NCI-H2196 (cell line): ENCODE data around the gene NDRG3.
"Not testable (repeated sequence)": the region's sequence is repeated elsewhere in the genome, so short reads cannot be mapped to it uniquely, and the experiment has no call there.

ENCODE experiments used
- DNase-seq: peaks from one replicate; lab custom pipeline; 2025; ENCODE audit not compliant: unreplicated experiment; lab: John Stamatoyannopoulos, UW

Gene NDRG3

GRCh38 chr20:36645998-36646397, 99.9 kb downstream of the NDRG3 start, which contains the start of gene SLA2:
Gene SLA2, minus strand, starts transcription at chr20:36646196. Its CDS starts 4,861 bp downstream, at chr20:36641335.
- no peak for DNase-seq

DNA sequence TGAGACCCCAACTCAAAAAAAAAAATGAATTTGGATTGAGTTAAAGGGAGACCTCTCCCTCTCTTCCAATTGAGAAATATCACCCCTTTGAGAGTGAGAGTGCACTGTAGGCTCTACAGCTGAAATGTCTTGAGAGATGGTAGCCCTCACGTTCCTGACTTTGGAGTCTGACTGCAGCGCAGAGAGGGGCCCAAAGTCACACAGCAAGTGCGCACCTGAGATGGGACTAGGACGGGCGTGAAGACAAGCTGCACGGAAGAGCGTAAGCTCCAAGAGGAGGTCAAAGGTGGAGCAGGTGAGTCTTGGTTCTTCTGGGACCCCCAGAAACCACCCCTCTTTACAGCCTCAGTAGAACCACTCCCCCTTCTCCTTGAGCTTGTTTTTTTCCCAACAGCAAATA, 100.5 kb downstream of the NDRG3 start:
- no peak for DNase-seq

DNA sequence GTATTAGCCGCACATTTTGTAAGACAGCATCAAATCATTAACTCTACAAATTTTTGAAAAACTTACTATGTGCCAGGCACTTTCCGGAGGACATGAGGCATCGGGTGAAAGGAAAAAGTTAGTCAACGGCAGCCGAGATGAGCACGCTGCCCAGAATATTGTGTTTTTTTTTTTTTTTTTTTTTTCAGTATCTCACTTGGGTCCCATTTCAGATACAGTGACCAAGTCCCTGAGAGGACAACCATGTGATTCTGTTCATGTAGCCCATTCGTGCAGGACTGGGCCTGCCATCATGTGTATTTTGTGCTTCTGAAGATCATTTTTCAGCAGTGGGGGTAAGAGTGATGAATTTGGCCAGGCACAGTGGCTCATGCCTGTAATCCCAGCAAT, 101.2 kb downstream of the NDRG3 start:
- no peak for DNase-seq

GRCh38 chr20:36644032-36644705, 101.7 kb downstream of the NDRG3 start:
- no peak for DNase-seq

DNA sequence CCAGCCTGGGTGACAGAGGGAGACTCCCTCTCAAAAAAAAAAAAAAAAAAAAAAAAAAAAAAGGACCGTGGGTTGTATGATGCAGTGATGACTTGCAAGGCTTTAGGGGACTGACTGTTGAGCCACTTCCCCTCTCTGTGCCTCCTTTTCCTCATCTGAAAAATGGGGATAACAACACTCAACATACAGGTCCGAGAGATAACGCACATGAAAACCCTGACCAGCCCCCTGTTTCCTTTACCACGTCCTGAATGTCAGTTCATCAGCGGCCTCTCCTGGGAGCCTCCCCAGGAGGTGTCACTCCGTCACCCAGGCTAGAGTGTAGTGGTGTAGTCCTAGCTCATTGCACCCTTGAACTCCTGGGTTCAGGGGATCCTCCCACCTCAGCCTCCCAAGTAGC, 103.8 kb downstream of the NDRG3 start:
- DNase-seq: no peak

GRCh38 chr20:36641506-36641843, 104.4 kb downstream of the NDRG3 start:
- no peak for DNase-seq

- DNase-seq: not testable (repeated sequence)
Measured at GRCh38 chr20:36638876-36639400, 107.0 kb downstream of the NDRG3 start.

GRCh38 chr20:36634342-36634741, 111.5 kb downstream of the NDRG3 start:
- DNase-seq: no peak

DNA sequence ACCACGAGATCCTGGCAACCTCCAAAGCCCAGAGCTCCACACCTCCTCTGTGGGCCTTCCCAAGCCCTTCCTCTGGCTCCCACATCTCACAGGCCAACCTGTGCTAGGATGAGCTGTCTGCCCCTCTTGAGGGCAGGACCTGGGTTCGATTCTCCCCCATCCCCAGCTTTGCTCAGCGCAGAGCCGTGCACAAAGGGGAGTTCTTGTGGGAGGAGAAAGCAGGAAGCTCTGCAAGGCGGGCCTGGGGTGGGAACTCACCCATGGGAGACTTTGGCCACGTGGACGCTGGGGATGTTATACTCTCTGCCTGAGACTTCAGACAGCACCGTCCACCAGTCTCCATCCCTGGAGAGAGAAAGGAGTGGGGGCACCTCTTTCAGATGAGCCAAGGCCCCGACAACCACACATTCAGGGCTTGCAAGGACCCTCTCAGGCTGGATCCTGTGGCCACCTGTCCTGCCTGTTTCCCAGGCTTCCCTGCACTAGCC, 112.6 kb downstream of the NDRG3 start:
- no peak for DNase-seq

DNA sequence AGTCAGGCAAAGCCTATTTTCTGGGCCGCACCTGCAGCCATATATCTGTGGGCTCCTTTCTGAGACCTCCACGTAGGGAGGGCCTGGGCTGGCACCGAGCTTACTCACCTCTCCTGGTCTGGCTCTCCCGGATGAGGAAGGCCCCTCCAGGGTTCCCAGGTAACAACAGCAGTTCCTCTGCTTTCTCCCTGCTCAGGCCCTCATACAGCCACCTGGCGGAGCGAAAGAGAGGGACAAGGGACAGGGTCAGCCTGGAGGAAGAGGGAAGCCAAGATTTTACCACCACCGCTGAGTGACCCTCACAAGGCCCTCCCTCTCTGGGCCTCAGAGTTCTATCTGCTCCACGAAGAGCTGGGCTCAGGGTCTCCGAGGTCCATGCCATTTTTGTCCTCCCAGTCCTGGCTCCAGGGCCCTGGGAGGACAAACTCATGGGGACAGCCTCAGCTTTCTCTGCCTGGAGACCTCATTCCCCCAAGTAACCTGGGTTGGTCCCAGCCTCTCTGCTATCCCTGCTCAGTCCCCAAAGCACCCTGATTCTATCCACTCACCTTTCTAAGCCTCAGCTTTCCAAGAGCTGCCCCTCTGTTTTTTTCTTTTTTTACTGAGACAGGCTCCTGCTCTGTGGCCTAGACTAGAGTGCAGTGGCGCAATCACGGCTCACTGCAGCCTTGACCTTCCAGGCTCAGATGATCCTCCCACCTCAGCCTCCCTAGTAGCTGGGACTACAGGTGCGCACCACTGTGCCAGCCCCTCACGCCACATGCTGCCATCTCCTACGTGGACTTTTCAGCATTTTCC, 113.2 kb downstream of the NDRG3 start:
- DNase-seq: no peak

DNA sequence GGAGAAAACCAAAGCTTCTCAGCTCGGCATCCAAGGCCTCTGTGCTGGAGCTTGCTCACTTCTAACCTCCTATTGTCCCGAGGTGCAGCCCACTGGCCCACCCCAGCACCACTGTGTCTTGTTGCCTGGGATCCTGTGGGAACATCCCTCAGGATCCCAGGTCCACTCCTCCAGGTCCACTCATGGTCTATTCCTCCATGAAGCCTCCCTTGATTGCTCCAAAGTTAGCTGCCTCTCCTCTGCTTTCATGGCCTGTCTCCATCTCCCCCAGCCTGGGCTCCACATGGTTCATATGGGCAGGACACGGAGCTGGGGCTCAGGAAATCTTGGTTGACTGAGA, 113.8 kb downstream of the NDRG3 start:
- DNase-seq: no peak

GRCh38 chr20:36631646-36632045, 114.2 kb downstream of the NDRG3 start:
- DNase-seq: no peak

- no peak for DNase-seq
Measured at GRCh38 chr20:36629719-36630681, 115.9 kb downstream of the NDRG3 start.

- DNase-seq: no peak
Measured at GRCh38 chr20:36628076-36628475, 117.8 kb downstream of the NDRG3 start.

DNA sequence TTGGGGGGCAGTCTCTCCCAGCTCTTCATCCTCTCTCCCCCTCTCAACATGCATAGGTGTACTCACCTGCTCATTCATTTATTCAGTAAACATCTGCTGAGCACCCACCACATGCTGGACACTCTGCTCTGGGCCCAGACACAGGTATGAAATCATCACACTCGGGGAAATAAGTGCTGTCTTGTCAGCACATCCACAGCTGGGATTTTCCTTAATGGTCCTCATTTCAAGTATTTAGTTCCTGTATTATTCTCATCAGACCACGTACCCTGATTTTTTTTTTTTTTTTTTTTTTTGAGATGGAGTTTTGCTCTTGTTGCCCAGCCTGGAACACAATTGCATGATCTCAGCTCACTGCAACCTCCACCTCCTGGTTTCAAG, 121.0 kb downstream of the NDRG3 start:
- no peak for DNase-seq

DNA sequence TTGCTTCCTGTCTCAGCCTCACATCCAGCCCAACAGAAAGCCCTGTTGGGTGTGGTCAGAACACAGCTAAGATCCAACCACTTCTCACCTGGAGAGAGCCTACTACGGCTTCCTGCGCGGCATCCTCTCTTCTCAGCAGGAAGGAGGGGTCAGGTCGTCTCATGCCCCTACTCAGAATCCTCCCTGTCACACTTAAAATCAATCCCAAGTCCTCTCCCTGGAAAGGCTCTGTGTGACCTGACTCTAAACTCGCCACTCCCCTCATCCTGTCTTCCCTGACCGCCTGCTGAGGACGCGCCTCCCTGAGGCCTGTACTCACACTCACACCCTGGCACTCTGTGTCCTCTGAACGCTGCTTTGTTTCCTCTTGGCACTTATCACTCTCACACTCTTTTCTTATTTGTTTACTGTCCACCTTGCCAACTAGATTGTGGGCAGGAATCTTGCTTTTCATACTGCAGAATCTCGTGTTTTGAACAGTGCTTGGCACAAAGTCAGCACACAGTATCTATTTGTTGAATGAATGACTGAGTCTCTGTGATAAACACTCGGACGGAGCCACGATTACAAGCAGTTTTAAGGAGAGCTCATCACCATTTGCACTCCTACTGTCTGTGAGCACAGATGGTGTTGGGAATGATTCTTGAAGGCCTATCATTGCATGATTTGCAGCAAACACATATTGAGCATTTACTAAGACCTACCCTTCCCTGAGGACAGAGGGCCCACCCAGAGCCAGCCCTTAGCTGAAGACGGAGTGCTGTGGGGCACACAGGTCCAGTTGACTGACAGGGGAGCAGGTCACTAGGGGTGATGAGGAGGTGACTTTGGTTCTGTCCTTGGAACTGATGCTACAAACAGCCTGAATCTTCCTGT, 121.6 kb downstream of the NDRG3 start:
- DNase-seq: peak; percentile 80

- no peak for DNase-seq
Measured at GRCh38 chr20:36623444-36623843, 122.4 kb downstream of the NDRG3 start.

DNA sequence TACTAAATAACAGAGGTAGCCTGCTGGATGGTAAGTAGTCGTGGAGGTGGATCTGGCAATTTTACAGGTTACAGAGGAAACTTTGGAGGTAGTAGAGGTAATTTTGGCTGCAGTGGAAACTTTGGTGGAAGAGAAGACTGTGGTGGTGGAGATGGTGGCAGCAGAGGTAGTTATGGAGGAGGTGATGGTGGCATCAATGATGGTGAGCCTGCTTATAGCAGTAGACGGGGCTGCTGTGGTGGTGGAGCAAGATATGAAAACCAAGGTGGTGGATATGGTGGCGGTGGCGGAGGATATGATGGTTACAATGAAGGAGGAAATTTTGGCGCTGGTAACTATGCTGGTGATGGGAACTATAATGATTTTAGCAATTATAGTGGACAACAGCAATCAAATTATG, 125.0 kb downstream of the NDRG3 start:
- DNase-seq: no peak

GRCh38 chr20:36614781-36615557, 130.9 kb downstream of the NDRG3 start:
- peak; percentile 24 for DNase-seq
